Transverse colon (tissue), 4 donors: ENCODE results near the gene ANKS1B.

Source experiments
- EP300 ChIP-seq: sonication (generic); formaldehyde crosslinking; IDR thresholded peaks from one replicate; pipeline ENCODE4 v1.6.1; 2017; ENCODE audit warnings: antibody characterized with exemption, low read depth
- POLR2A ChIP-seq: fragments of 450-650 bp; IDR thresholded peaks from one replicate; pipeline ENCODE4 v1.6.1; 2016; ENCODE audit warnings: antibody characterized with exemption, mild to moderate bottlenecking, moderate library complexity
- POLR2AphosphoS5 ChIP-seq, 3 donors: sonication (generic); formaldehyde crosslinking; IDR thresholded peaks; one replicate each; pipeline ENCODE4 v1.6.1; 2016; ENCODE audit warnings: antibody characterized with exemption in 3 of 3
- TF ChIP-seq, protein P1 (sequence below), 5 experiments: fragments of 200-600 bp in 3 of 5; fragments of 450-650 bp in 2 of 5; sonication (generic) in 3 of 5; IDR thresholded peaks; 1 replicate in 2 of 5; 2 replicates in 3 of 5; pipeline ENCODE4 v1.5.1; 2016 to 2017; ENCODE audit warnings: antibody characterized with exemption in 5 of 5, inconsistent platforms in 3 of 5, mild to moderate bottlenecking in 2 of 5, moderate library complexity in 1 of 5

DNA sequence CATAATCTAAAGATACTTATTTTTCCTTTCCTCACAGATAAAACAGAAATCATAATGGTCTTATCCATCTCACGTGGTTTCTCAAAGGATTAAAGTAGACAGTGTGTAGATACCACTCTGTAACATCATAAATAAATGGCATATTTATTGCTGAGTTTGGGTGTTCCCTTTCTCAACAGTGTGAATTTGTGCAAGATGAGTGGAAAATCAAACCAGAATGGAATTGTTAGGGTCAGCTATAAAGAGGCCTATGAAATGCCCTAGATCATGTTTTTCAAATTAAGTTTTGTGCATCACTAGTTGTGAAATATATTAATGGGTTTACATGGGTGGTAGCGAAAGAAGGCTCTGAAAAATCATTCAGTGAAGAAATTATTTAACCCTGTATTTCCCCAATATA is 553.5 kb downstream of the ANKS1B start:
- TF ChIP-seq POLR2A (no peak), EP300 (no peak), POLR2AphosphoS5 (IDR thresholded peaks at IDR 0.05) (no peak)
- TF ChIP-seq, protein P1, sequence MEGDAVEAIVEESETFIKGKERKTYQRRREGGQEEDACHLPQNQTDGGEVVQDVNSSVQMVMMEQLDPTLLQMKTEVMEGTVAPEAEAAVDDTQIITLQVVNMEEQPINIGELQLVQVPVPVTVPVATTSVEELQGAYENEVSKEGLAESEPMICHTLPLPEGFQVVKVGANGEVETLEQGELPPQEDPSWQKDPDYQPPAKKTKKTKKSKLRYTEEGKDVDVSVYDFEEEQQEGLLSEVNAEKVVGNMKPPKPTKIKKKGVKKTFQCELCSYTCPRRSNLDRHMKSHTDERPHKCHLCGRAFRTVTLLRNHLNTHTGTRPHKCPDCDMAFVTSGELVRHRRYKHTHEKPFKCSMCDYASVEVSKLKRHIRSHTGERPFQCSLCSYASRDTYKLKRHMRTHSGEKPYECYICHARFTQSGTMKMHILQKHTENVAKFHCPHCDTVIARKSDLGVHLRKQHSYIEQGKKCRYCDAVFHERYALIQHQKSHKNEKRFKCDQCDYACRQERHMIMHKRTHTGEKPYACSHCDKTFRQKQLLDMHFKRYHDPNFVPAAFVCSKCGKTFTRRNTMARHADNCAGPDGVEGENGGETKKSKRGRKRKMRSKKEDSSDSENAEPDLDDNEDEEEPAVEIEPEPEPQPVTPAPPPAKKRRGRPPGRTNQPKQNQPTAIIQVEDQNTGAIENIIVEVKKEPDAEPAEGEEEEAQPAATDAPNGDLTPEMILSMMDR (IDR thresholded peaks at IDR 0.05), result no peak
